ENCODE data around the gene NEIL1. TPM values are rescaled to one million over a fixed set of nuclear protein-coding genes. Genes with fewer than 3 reads are reported as not detected.
"Not testable (repeated sequence)": the region's sequence is repeated elsewhere in the genome, so short reads cannot be mapped to it uniquely, and the experiment has no call there.

Gene NEIL1
- total RNA-seq, 1 experiment from 2014 or later: 9.5 TPM

DNA sequence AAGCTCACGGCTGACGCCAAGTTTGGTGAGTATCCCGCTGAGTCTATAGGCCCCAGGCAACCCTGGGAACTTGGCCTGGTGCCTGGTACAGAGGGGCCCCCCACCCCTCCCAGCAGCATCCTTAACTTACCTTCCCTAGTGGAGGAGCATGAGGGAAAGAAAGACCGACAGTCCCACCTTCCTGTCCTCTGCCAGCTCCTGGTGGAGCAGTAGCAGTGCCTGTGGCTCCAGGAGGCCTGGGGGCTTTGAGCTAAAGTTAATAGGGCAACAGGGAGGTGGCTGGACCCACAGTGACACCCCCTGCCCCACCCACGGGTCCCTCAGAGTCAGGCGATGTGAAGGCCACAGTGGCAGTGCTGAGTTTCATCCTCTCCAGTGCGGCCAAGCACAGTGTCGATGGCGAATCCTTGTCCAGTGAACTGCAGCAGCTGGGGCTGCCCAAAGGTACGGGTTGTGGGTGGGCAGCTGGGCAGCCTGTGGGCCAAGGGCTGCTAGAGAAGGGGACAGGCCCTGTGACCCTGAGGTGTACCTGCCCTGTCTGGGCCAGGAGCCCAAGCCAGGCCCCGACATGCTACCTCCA, 8.1 kb upstream of the NEIL1 start:
- no peaks in the 10 kb centered on the region for H3K27me3 Mint-ChIP-seq (ENCODE audit: insufficient read depth, unreplicated experiment)
- peaks cover 5% of the 10 kb centered on the region for H3K4me1 Mint-ChIP-seq (ENCODE audit: insufficient read depth, unreplicated experiment)
- H3K9me3 Mint-ChIP-seq (ENCODE audit: unreplicated experiment): no peaks in the 10 kb centered on the region
- H3K4me3 Mint-ChIP-seq (ENCODE audit: unreplicated experiment): no peak overlapping the region
- intact Hi-C loops (cut with micrococcal nuclease): no loop called here
- DNase-seq (ENCODE audit: unreplicated experiment): no peak
- CTCF ChIA-PET: no interaction called here
- BruUV-seq (replicated peaks): no TSS peak
- TF ChIP-seq CTCF (IDR thresholded peaks at IDR 0.05; ENCODE audit: unreplicated experiment): no peak
- peaks cover 4% of the 10 kb centered on the region for H3K36me3 Mint-ChIP-seq (ENCODE audit: insufficient read depth, unreplicated experiment)
- POLR2A ChIA-PET: no interaction called here
- H3K27ac Mint-ChIP-seq (ENCODE audit: low read depth, unreplicated experiment): no peak overlapping the region

DNA sequence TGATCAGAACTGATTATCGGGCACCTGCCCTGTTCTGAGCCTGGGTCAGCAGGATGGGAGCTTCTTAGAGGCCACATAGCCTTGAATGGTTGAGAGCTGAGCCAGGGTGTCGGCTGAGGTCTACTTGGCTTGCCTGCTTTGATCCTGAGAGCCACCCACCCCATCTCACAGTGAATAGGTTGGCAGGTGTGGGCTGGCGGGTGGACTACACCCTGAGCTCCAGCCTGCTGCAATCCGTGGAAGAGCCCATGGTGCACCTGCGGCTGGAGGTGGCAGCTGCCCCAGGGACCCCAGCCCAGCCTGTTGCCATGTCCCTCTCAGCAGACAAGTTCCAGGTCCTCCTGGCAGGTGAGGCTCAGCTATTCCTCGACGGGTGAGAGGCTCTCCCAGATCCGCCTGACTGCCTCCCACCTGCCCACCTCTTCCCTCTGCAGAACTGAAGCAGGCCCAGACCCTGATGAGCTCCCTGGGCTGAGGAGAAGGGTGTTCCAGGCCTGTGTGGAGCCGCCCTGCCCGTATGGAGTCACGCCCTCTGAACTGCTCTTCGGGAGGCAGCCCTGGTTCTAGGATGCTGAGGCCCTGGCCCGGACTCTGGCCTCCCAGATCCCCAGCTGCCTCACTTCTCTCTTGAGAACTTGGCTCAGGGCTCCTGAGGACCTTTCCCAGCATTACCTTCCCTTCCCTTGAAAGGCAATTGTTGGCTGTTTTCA, 7.2 kb upstream of the NEIL1 start:
- Mint-ChIP-seq H3K27ac (ENCODE audit: low read depth, unreplicated experiment) (no peak overlapping the region), H3K4me3 (ENCODE audit: unreplicated experiment) (no peak overlapping the region), H3K27me3 (ENCODE audit: insufficient read depth, unreplicated experiment) (no peaks in the 10 kb centered on the region), H3K36me3 (ENCODE audit: insufficient read depth, unreplicated experiment) (peaks cover 4% of the 10 kb centered on the region), H3K4me1 (ENCODE audit: insufficient read depth, unreplicated experiment) (peaks cover 5% of the 10 kb centered on the region), H3K9me3 (ENCODE audit: unreplicated experiment) (no peaks in the 10 kb centered on the region)
- ChIA-PET CTCF (interaction anchor here (0.6 kb wide), 1 partner anchor 1810 kb away, joined by 4 read pairs; no protein-coding TSS in a partner anchor), POLR2A (no interaction called here)
- intact Hi-C loops (cut with micrococcal nuclease): no loop called here
- BruUV-seq (replicated peaks): TSS peak; percentile 24
- TF ChIP-seq CTCF (IDR thresholded peaks at IDR 0.05; ENCODE audit: unreplicated experiment): no peak
- no peak for DNase-seq (ENCODE audit: unreplicated experiment)

DNA sequence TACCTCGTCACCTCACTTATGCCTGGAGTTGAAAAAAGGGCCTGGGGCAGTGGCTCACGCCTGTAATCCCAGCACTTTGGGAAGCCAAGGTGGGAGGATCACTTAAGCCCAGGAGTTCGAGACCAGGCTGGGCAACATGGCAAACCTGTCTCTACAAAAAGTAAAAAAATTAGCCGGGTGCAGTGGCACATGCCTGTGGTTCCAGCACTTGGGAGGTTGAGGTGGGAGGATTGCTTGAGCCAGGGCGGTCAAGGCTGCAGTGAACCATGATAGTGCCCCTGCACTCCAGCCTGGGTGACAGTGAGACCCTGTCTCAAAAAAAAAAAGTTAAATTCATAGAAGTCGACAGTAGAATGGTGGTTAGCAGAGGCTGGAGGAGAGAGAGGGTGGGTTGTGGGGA, 4.6 kb upstream of the NEIL1 start:
- Mint-ChIP-seq H3K27ac (ENCODE audit: low read depth, unreplicated experiment) (no peak overlapping the region), H3K27me3 (ENCODE audit: insufficient read depth, unreplicated experiment) (no peaks in the 10 kb centered on the region), H3K9me3 (ENCODE audit: unreplicated experiment) (no peaks in the 10 kb centered on the region), H3K4me3 (ENCODE audit: unreplicated experiment) (no peak overlapping the region), H3K4me1 (ENCODE audit: insufficient read depth, unreplicated experiment) (no peaks in the 10 kb centered on the region), H3K36me3 (ENCODE audit: insufficient read depth, unreplicated experiment) (peaks cover 4% of the 10 kb centered on the region)
- no peak for TF ChIP-seq CTCF (IDR thresholded peaks at IDR 0.05; ENCODE audit: unreplicated experiment)
- BruUV-seq (replicated peaks): no TSS peak
- ChIA-PET CTCF (interaction anchor here (0.7 kb wide), 1 partner anchor 589 kb away, joined by 3 read pairs; no protein-coding TSS in a partner anchor), POLR2A (interaction anchor here (0.7 kb wide), 1 partner anchor 472 kb away, joined by 3 read pairs; no protein-coding TSS in a partner anchor)
- DNase-seq (ENCODE audit: unreplicated experiment): no peak
- intact Hi-C loops (cut with micrococcal nuclease): no loop called here

GRCh38 chr15:75343953-75344352, 2.9 kb upstream of the NEIL1 start:
- CTCF ChIA-PET: interaction anchor here (1.2 kb wide), 1 partner anchor 23 kb away, joined by 4 read pairs; no protein-coding TSS in a partner anchor
- H3K9me3 Mint-ChIP-seq (ENCODE audit: unreplicated experiment); H3K27ac Mint-ChIP-seq (ENCODE audit: low read depth, unreplicated experiment); POLR2A ChIA-PET; H3K36me3 Mint-ChIP-seq (ENCODE audit: insufficient read depth, unreplicated experiment); BruUV-seq (replicated peaks); H3K27me3 Mint-ChIP-seq (ENCODE audit: insufficient read depth, unreplicated experiment); intact Hi-C loops (cut with micrococcal nuclease); H3K4me3 Mint-ChIP-seq (ENCODE audit: unreplicated experiment); H3K4me1 Mint-ChIP-seq (ENCODE audit: insufficient read depth, unreplicated experiment); DNase-seq (ENCODE audit: unreplicated experiment): not testable (repeated sequence)

All from MCF 10A (cell line).